Smooth muscle cell (in vitro differentiated cells): ENCODE results near the gene CHMP6. TPM values are rescaled to one million over a fixed set of nuclear protein-coding genes. Genes with fewer than 3 reads are reported as not detected.

Experiments
- DNase-seq: peaks from one replicate; lab custom pipeline; 2025; ENCODE audit not compliant: unreplicated experiment; lab: John Stamatoyannopoulos, UW
- H2AFZ ChIP-seq: fragments of 200-600 bp; sonication (generic); 2 replicates; pipeline ENCODE4 v1.6.0; 2016; ENCODE audit warnings: antibody characterized with exemption, low read depth, mild to moderate bottlenecking
- H3F3A ChIP-seq: fragments of 200-600 bp; sonication (generic); 2 replicates; pipeline ENCODE4 v1.6.0; 2017; ENCODE audit warnings: antibody characterized with exemption, low read depth
- H3K27ac ChIP-seq: fragments of 200-600 bp; sonication (generic); 2 replicates; pipeline ENCODE4 v1.5.1; 2016; ENCODE audit warnings: low read depth, mild to moderate bottlenecking
- H3K27me3 ChIP-seq: fragments of 200-600 bp; sonication (generic); 2 replicates; pipeline ENCODE4 v1.6.1; 2016; ENCODE audit warnings: low read depth, mild to moderate bottlenecking
- H3K36me3 ChIP-seq: fragments of 200-600 bp; sonication (generic); 2 replicates; pipeline ENCODE4 v1.5.1; 2016; ENCODE audit warnings: low read depth
- H3K4me1 ChIP-seq: fragments of 200-600 bp; sonication (generic); 2 replicates; pipeline ENCODE4 v1.5.1; 2016; ENCODE audit warnings: low read depth
- H3K4me2 ChIP-seq: fragments of 200-600 bp; sonication (generic); 2 replicates; pipeline ENCODE4 v1.6.0; 2016; ENCODE audit warnings: mild to moderate bottlenecking
- H3K4me3 ChIP-seq: fragments of 200-600 bp; sonication (generic); 2 replicates; pipeline ENCODE4 v1.5.1; 2016; ENCODE audit warnings: mild to moderate bottlenecking
- H3K79me2 ChIP-seq: fragments of 200-600 bp; sonication (generic); 2 replicates; pipeline ENCODE4 v1.6.0; 2016; ENCODE audit warnings: low read depth, mild to moderate bottlenecking
- H3K9ac ChIP-seq: fragments of 200-600 bp; sonication (generic); 2 replicates; pipeline ENCODE4 v1.6.0; 2016; ENCODE audit warnings: low read depth
- H3K9me3 ChIP-seq: fragments of 200-600 bp; sonication (generic); replicated peaks from 2 replicates; pipeline ENCODE4 v1.5.1; 2016; ENCODE audit warnings: low read depth
- H4K20me1 ChIP-seq: fragments of 200-600 bp; sonication (generic); 2 replicates; pipeline ENCODE4 v1.6.0; 2016; ENCODE audit warnings: low read depth
- CTCF ChIP-seq: fragments of 200-600 bp; sonication (generic); IDR thresholded peaks from 2 replicates; pipeline ENCODE4 v1.5.1; 2017; ENCODE audit warnings: borderline replicate concordance, mild to moderate bottlenecking, antibody characterized with exemption; ENCODE audit not compliant: insufficient read depth, poor library complexity, severe bottlenecking
- WGBS: methylation state at CpG from one replicate; pipeline ENCODE4 v1.1.7; 2016; ENCODE audit warnings: low lambda C conversion rate; 5-methylcytosine and 5-hydroxymethylcytosine counted together
- polyA plus RNA-seq: library from polyadenylated mRNA; unstranded; fragments of >200 nt; fragmentation: Nextera tagmentation; extraction: Ambion mirVana; gene quantifications from 2 replicates; pipeline ENCODE4 v1.2.1, GENCODE V29; 2016
- total RNA-seq: library from RNA; depleted of rRNA; stranded (reverse); fragments of >200 nt; gene quantifications from 2 replicates; pipeline ENCODE4 v1.2.3, GENCODE V29; 2014

The CHMP6 gene
- total and polyA plus RNA-seq, 2 experiments from 2014 or later = 5.8 to 21.5 TPM

GRCh38 chr17:80999536-81000333, 8.1 kb downstream of the CHMP6 start:
- Histone ChIP-seq H4K20me1 (no peaks in the 10 kb centered on the region), H3K4me1 (peaks cover 8% of the 10 kb centered on the region), H3K4me2 (no peak overlapping the region), H3K4me3 (no peak overlapping the region), H3K27me3 (peaks cover 15% of the 10 kb centered on the region), H3K9me3 (no peaks in the 10 kb centered on the region), H3K9ac (no peak overlapping the region), H2AFZ (no peak overlapping the region), H3K36me3 (no peaks in the 10 kb centered on the region), H3F3A (no peaks in the 10 kb centered on the region), H3K27ac (no peak overlapping the region), H3K79me2 (no peaks in the 10 kb centered on the region)
- WGBS = 97% methylated on average over 40 of the region's 40 CpGs
- no peak for TF ChIP-seq CTCF
- DNase-seq = no peak

- Histone ChIP-seq H3K4me3 (no peak overlapping the region), H2AFZ (no peak overlapping the region), H4K20me1 (no peaks in the 10 kb centered on the region), H3K36me3 (no peaks in the 10 kb centered on the region), H3K27me3 (peaks cover 19% of the 10 kb centered on the region), H3K9ac (no peak overlapping the region), H3K27ac (no peak overlapping the region), H3F3A (no peaks in the 10 kb centered on the region), H3K4me2 (no peak overlapping the region), H3K4me1 (peaks cover 8% of the 10 kb centered on the region), H3K9me3 (no peaks in the 10 kb centered on the region), H3K79me2 (no peaks in the 10 kb centered on the region)
- no peak for TF ChIP-seq CTCF
- 98% methylated on average over 8 of the region's 8 CpGs for WGBS
- no peak for DNase-seq
These were observed 8.6 kb downstream of the CHMP6 start for GRCh38 chr17:81000334-81000630.

GRCh38 chr17:81000631-81001357, 9.2 kb downstream of the CHMP6 start:
- Histone ChIP-seq H3K4me1 (peaks cover 8% of the 10 kb centered on the region), H4K20me1 (no peaks in the 10 kb centered on the region), H2AFZ (no peak overlapping the region), H3K36me3 (no peaks in the 10 kb centered on the region), H3K9me3 (no peaks in the 10 kb centered on the region), H3K9ac (no peak overlapping the region), H3K27ac (no peak overlapping the region), H3K79me2 (no peaks in the 10 kb centered on the region), H3K4me3 (no peak overlapping the region), H3K4me2 (no peak overlapping the region), H3F3A (no peaks in the 10 kb centered on the region), H3K27me3 (peaks cover 23% of the 10 kb centered on the region)
- DNase-seq = no peak
- TF ChIP-seq CTCF = no peak
- 90% methylated on average over 18 of the region's 18 CpGs for WGBS
